ENCODE data around the gene SRP14.
"Not testable (repeated sequence)": the region's sequence is repeated elsewhere in the genome, so short reads cannot be mapped to it uniquely, and the experiment has no call there.

SRP14 gene

GRCh38 chr15:40029979-40030893 is 8.7 kb downstream of the SRP14 start:
- DNase-seq (ENCODE audit: low read depth, low spot score): no peak

- no peak for DNase-seq (ENCODE audit: low read depth, low spot score)
These were observed 10.1 kb downstream of the SRP14 start for GRCh38 chr15:40028853-40029252.

GRCh38 chr15:40028193-40028592 is 10.8 kb downstream of the SRP14 start:
- no peak for DNase-seq (ENCODE audit: low read depth, low spot score)

GRCh38 chr15:40016224-40016865 is 22.6 kb downstream of the SRP14 start:
- DNase-seq (ENCODE audit: low read depth, low spot score): peak; percentile 37

GRCh38 chr15:40014390-40014789 is 24.6 kb downstream of the SRP14 start:
- no peak for DNase-seq (ENCODE audit: low read depth, low spot score)

- DNase-seq (ENCODE audit: low read depth, low spot score): not testable (repeated sequence)
These were observed 25.6 kb downstream of the SRP14 start for GRCh38 chr15:40013372-40013771.

GRCh38 chr15:40011303-40011702 is 27.7 kb downstream of the SRP14 start:
- DNase-seq (ENCODE audit: low read depth, low spot score): no peak

- peak; percentile 81 for DNase-seq (ENCODE audit: low read depth, low spot score)
These were observed 28.3 kb downstream of the SRP14 start for GRCh38 chr15:40010686-40011085.

- DNase-seq (ENCODE audit: low read depth, low spot score): peak; percentile 42
These were observed 30.8 kb downstream of the SRP14 start for GRCh38 chr15:40008061-40008765.

GRCh38 chr15:40006646-40007045 is 32.3 kb downstream of the SRP14 start:
- peak; percentile 86 for DNase-seq (ENCODE audit: low read depth, low spot score)

GRCh38 chr15:40006003-40006402 is 33.0 kb downstream of the SRP14 start:
- peak; percentile 50 for DNase-seq (ENCODE audit: low read depth, low spot score)

GRCh38 chr15:40003116-40003916 is 35.7 kb downstream of the SRP14 start:
- no peak for DNase-seq (ENCODE audit: low read depth, low spot score)

GRCh38 chr15:40002295-40002694 is 36.7 kb downstream of the SRP14 start:
- DNase-seq (ENCODE audit: low read depth, low spot score): peak; percentile 44

GRCh38 chr15:39999538-40000200 is 39.3 kb downstream of the SRP14 start:
- DNase-seq (ENCODE audit: low read depth, low spot score): peak; percentile 32

- DNase-seq (ENCODE audit: low read depth, low spot score): peak; percentile 34
These were observed 40.4 kb downstream of the SRP14 start for GRCh38 chr15:39998511-39999077.

- DNase-seq (ENCODE audit: low read depth, low spot score): no peak
These were observed 41.3 kb downstream of the SRP14 start for GRCh38 chr15:39997639-39998038.

GRCh38 chr15:39997031-39997430 is 42.0 kb downstream of the SRP14 start:
- no peak for DNase-seq (ENCODE audit: low read depth, low spot score)

GRCh38 chr15:39996228-39996627 is 42.8 kb downstream of the SRP14 start:
- not testable (repeated sequence) for DNase-seq (ENCODE audit: low read depth, low spot score)

- DNase-seq (ENCODE audit: low read depth, low spot score): not testable (repeated sequence)
These were observed 46.0 kb downstream of the SRP14 start for GRCh38 chr15:39992953-39993352.

- DNase-seq (ENCODE audit: low read depth, low spot score): no peak
These were observed 48.3 kb downstream of the SRP14 start for GRCh38 chr15:39990706-39991105.
